HEK293T (cell line): ENCODE results near the gene BBS12.

ENCODE experiments used
- CTCF ChIA-PET: fragments of 350-600 bp; formaldehyde crosslinking; extraction: SDS; loops from one replicate; lab custom pipeline; 2021; ENCODE audit warnings: antibody characterized with exemption, inconsistent platforms; lab: Yijun Ruan, JAX
- POLR2A ChIA-PET: fragments of 350-600 bp; formaldehyde crosslinking; extraction: SDS; loops from one replicate; lab custom pipeline; 2020; ENCODE audit warnings: antibody characterized with exemption, inconsistent platforms; lab: Yijun Ruan, JAX
- DNase-seq: peaks from one replicate; pipeline ENCODE4 v3.0.0; 2012; ENCODE audit warnings: mixed read lengths; ENCODE audit errors: extremely low spot score
- ARNT ChIP-seq: fragments of 450-650 bp; IDR thresholded peaks from 2 replicates; pipeline ENCODE4 v1.6.1; 2017; ENCODE audit warnings: mild to moderate bottlenecking
- BHLHE40 ChIP-seq: fragments of 450-650 bp; IDR thresholded peaks from 2 replicates; pipeline ENCODE4 v1.6.1; 2016; ENCODE audit warnings: mild to moderate bottlenecking, moderate library complexity, borderline replicate concordance
- CTBP1 ChIP-seq: fragments of 450-650 bp; IDR thresholded peaks from 2 replicates; pipeline ENCODE4 v1.6.1; 2016; ENCODE audit warnings: borderline replicate concordance
- ELF4 ChIP-seq: fragments of 450-650 bp; IDR thresholded peaks from 2 replicates; pipeline ENCODE4 v1.6.1; 2017; ENCODE audit warnings: antibody characterized with exemption
- FOXA1 ChIP-seq: fragments of 450-650 bp; IDR thresholded peaks from 2 replicates; pipeline ENCODE4 v1.6.1; 2016; ENCODE audit warnings: mild to moderate bottlenecking
- FOXK2 ChIP-seq: fragments of 450-650 bp; IDR thresholded peaks from 2 replicates; pipeline ENCODE4 v1.6.1; 2016; ENCODE audit warnings: mild to moderate bottlenecking
- FOXM1 ChIP-seq: fragments of 450-650 bp; IDR thresholded peaks from 2 replicates; pipeline ENCODE4 v1.6.1; 2017; ENCODE audit warnings: mild to moderate bottlenecking, borderline replicate concordance
- HDGF ChIP-seq: fragments of 450-650 bp; IDR thresholded peaks from 2 replicates; pipeline ENCODE4 v1.6.1; 2017; ENCODE audit warnings: antibody characterized with exemption, borderline replicate concordance
- L3MBTL2 ChIP-seq: fragments of 450-650 bp; conservative IDR thresholded peaks from 2 replicates; pipeline ENCODE4 v1.6.1; 2016; ENCODE audit warnings: mild to moderate bottlenecking
- LEF1 ChIP-seq: fragments of 450-650 bp; IDR thresholded peaks from 2 replicates; pipeline ENCODE4 v1.6.1; 2017; ENCODE audit warnings: mild to moderate bottlenecking, borderline replicate concordance
- NFRKB ChIP-seq: fragments of 450-650 bp; IDR thresholded peaks from 2 replicates; pipeline ENCODE4 v1.6.1; 2016; ENCODE audit warnings: mild to moderate bottlenecking, moderate library complexity
- PKNOX1 ChIP-seq: fragments of 450-650 bp; IDR thresholded peaks from 2 replicates; pipeline ENCODE4 v1.6.1; 2016
- SP1 ChIP-seq: fragments of 450-650 bp; IDR thresholded peaks from 2 replicates; pipeline ENCODE4 v1.6.1; 2017
- SUZ12 ChIP-seq: fragments of 450-650 bp; IDR thresholded peaks from 2 replicates; pipeline ENCODE4 v1.6.1; 2016; ENCODE audit warnings: mild to moderate bottlenecking
- TARDBP ChIP-seq: fragments of 450-650 bp; IDR thresholded peaks from 2 replicates; pipeline ENCODE4 v1.6.1; 2016
- ZNF384 ChIP-seq: fragments of 450-650 bp; IDR thresholded peaks from 2 replicates; pipeline ENCODE4 v1.6.1; 2016

The BBS12 gene

DNA sequence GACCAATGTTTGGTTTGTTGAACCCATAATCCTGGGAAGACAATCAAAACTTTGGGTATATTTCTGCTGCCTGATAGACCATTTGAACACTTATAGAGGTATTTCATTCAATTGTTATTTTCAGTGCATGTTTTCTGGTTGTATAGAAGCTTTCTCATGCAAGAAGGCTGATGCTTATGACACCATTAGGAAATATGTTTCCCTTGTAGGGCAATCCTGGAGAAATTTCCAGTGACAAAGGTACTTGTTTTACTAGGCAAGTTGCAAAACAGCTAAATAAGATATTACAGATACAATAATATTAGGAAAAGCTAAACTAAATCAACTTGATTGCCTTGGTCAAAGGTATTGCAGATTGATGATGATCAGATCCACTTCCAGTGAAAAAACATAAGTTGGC is 61.3 kb downstream of the BBS12 start:
- DNase-seq, result no peak
- TF ChIP-seq L3MBTL2, result no peak
- TF ChIP-seq TARDBP, result no peak
- no peak for TF ChIP-seq FOXA1
- TF ChIP-seq HDGF, result no peak
- no peak for TF ChIP-seq NFRKB
- TF ChIP-seq SUZ12, result no peak
- no peak for TF ChIP-seq BHLHE40
- no peak for TF ChIP-seq FOXK2
- TF ChIP-seq ARNT, result no peak
- no peak for TF ChIP-seq LEF1
- TF ChIP-seq FOXM1, result no peak
- TF ChIP-seq CTBP1, result no peak
- TF ChIP-seq ZNF384, result no peak
- TF ChIP-seq ELF4, result no peak
- TF ChIP-seq PKNOX1, result no peak
- TF ChIP-seq SP1, result no peak
- ChIA-PET CTCF (no interaction called here), POLR2A (interaction anchor here (0.6 kb wide), 1 partner anchor 104 kb away, joined by 3 read pairs; no protein-coding TSS in a partner anchor)
